Measurements from ENCODE around the gene PLXNC1.

PLXNC1 gene

GRCh38 chr12:94211021-94211420 lies 62.6 kb downstream of the PLXNC1 start:
- Histone ChIP-seq H3K9me3 (ENCODE audit: control insufficient read depth, low read length) (no peaks in the 10 kb centered on the region), H3K4me1 (ENCODE audit: control insufficient read depth, insufficient read depth, low read length) (peaks cover 17% of the 10 kb centered on the region), H3K36me3 (ENCODE audit: control insufficient read depth, insufficient read depth, low read length, severe bottlenecking) (no peaks in the 10 kb centered on the region), H3K27me3 (replicated peaks; ENCODE audit: control insufficient read depth, insufficient read depth, low read length) (no peaks in the 10 kb centered on the region), H3K9ac (ENCODE audit: low read length) (no peak overlapping the region), H3K4me3 (ENCODE audit: low read length) (no peak overlapping the region)
- DNase-seq (ENCODE audit: low read depth): no peak

- Histone ChIP-seq H3K4me3 (ENCODE audit: low read length) (no peak overlapping the region), H3K9ac (ENCODE audit: low read length) (no peak overlapping the region), H3K4me1 (ENCODE audit: control insufficient read depth, insufficient read depth, low read length) (no peaks in the 10 kb centered on the region), H3K36me3 (ENCODE audit: control insufficient read depth, insufficient read depth, low read length, severe bottlenecking) (no peaks in the 10 kb centered on the region), H3K27me3 (replicated peaks; ENCODE audit: control insufficient read depth, insufficient read depth, low read length) (no peaks in the 10 kb centered on the region), H3K9me3 (ENCODE audit: control insufficient read depth, low read length) (no peaks in the 10 kb centered on the region)
- no peak for DNase-seq (ENCODE audit: low read depth)
These were observed 69.9 kb downstream of the PLXNC1 start for GRCh38 chr12:94218233-94218632.

DNA sequence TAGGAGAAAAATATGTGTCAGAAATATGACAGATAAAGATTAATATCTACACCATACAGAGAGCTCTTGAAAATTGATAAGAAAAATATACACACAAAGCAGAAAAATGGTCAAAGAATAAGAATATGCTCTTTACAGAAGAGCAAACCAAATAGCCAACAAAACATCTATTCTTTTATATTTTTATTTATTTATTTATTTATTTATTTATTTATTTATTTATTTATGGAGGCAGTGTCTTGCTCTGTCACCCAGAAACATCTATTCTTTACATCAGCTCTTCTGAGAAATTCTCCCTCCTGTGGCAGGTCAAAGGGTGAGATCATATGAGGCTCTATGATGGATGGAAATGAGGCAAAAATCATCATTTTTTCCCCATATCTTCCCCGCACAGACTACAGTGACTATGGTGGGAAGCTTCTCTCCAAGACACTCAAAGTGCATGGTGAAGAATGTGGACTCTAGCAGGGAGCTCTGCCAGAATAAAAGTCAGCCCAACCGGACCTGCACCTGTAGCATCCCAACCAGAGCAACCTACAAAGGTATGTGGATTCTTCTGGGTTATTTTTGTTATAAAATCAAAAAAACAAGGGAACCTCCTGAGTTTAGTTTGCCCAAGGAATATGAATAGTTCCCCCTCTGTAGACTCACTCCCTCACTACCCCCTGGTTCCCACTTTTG lies 71.4 kb downstream of the PLXNC1 start:
- Histone ChIP-seq H3K36me3 (ENCODE audit: control insufficient read depth, insufficient read depth, low read length, severe bottlenecking) (no peaks in the 10 kb centered on the region), H3K4me1 (ENCODE audit: control insufficient read depth, insufficient read depth, low read length) (no peaks in the 10 kb centered on the region)

GRCh38 chr12:94220804-94221203 lies 72.4 kb downstream of the PLXNC1 start:
- H3K4me1 ChIP-seq (ENCODE audit: control insufficient read depth, insufficient read depth, low read length): no peaks in the 10 kb centered on the region
- H3K4me3 ChIP-seq (ENCODE audit: low read length): no peak overlapping the region
- H3K27me3 ChIP-seq (replicated peaks; ENCODE audit: control insufficient read depth, insufficient read depth, low read length): peaks cover under 1% of the 10 kb centered on the region
- no peaks in the 10 kb centered on the region for H3K9me3 ChIP-seq (ENCODE audit: control insufficient read depth, low read length)
- DNase-seq (ENCODE audit: low read depth): no peak
- no peak overlapping the region for H3K9ac ChIP-seq (ENCODE audit: low read length)
- H3K36me3 ChIP-seq (ENCODE audit: control insufficient read depth, insufficient read depth, low read length, severe bottlenecking): no peaks in the 10 kb centered on the region

More for the DNA sequence above, 71.4 kb downstream of the PLXNC1 start:
- no peak overlapping the region for H3K9ac ChIP-seq (ENCODE audit: low read length)
- no peaks in the 10 kb centered on the region for H3K27me3 ChIP-seq (replicated peaks; ENCODE audit: control insufficient read depth, insufficient read depth, low read length)
- DNase-seq (ENCODE audit: low read depth): no peak
- no peak overlapping the region for H3K4me3 ChIP-seq (ENCODE audit: low read length)
- H3K9me3 ChIP-seq (ENCODE audit: control insufficient read depth, low read length): no peaks in the 10 kb centered on the region

DNA sequence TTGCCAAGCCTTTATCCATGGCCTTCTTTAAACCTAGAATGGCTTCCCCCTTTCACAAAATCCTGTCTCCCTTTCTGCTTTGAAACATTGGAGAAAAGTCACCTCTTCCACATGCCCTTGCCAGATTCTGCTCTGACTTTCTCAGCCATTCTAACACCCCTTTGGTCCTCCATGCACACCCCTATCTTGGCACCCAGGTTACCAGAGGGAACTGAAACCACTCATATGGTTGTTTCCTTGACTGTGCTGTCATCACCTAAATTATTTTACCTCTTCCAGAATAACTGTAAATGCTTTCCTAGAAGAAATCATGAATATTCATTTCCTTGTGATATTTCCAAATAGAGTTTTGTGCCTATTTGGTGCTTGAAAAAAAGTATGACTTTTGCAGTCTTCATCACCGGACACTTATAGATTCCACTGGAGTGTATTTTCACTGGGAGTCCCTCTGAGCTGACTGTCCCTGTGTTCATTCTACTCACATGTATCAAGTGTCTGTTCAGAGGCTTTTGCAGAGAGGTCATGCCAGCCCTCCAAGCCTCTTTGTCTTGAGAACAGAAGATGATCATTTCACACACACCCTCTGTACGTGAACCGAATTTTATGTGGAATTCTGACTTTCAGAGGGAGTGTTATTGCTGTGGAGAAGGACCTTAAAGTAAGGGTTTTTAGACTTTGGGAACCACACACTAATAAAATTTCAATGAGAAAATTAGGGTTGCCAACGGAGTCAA lies 74.1 kb downstream of the PLXNC1 start:
- no peaks in the 10 kb centered on the region for H3K9me3 ChIP-seq (ENCODE audit: control insufficient read depth, low read length)
- no peak overlapping the region for H3K9ac ChIP-seq (ENCODE audit: low read length)
- H3K4me1 ChIP-seq (ENCODE audit: control insufficient read depth, insufficient read depth, low read length): no peaks in the 10 kb centered on the region
- no peak overlapping the region for H3K4me3 ChIP-seq (ENCODE audit: low read length)
- peaks cover 6% of the 10 kb centered on the region for H3K27me3 ChIP-seq (replicated peaks; ENCODE audit: control insufficient read depth, insufficient read depth, low read length)
- no peaks in the 10 kb centered on the region for H3K36me3 ChIP-seq (ENCODE audit: control insufficient read depth, insufficient read depth, low read length, severe bottlenecking)
- DNase-seq (ENCODE audit: low read depth): no peak

- no peak for DNase-seq (ENCODE audit: low read depth)
- Histone ChIP-seq H3K27me3 (replicated peaks; ENCODE audit: control insufficient read depth, insufficient read depth, low read length) (peaks cover 6% of the 10 kb centered on the region), H3K4me3 (ENCODE audit: low read length) (no peak overlapping the region), H3K9me3 (ENCODE audit: control insufficient read depth, low read length) (no peaks in the 10 kb centered on the region), H3K36me3 (ENCODE audit: control insufficient read depth, insufficient read depth, low read length, severe bottlenecking) (no peaks in the 10 kb centered on the region), H3K9ac (ENCODE audit: low read length) (no peak overlapping the region), H3K4me1 (ENCODE audit: control insufficient read depth, insufficient read depth, low read length) (no peaks in the 10 kb centered on the region)
These were observed 75.5 kb downstream of the PLXNC1 start for GRCh38 chr12:94223842-94224241.

DNA sequence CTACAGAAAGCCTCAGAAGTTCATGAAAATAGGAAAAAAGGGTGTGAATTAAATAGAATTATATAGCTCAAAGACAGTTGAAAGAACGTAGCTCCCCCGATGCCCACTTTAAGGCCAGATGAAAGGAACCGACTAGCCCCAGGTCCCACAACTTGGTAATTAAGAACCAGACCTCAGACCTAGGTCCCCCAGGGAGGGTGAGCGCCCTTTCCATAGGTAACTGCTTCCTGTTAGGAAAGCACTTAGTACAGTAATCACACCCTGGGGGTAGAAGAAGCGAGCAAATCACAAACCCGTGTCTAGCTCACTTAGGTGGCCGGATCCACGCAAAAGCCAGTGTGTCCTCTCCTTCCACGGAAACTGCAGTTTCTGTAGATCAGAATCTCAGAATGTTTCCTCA lies 77.1 kb downstream of the PLXNC1 start:
- no peak for DNase-seq (ENCODE audit: low read depth)
- peaks cover 6% of the 10 kb centered on the region for H3K27me3 ChIP-seq (replicated peaks; ENCODE audit: control insufficient read depth, insufficient read depth, low read length)
- H3K36me3 ChIP-seq (ENCODE audit: control insufficient read depth, insufficient read depth, low read length, severe bottlenecking): no peaks in the 10 kb centered on the region
- H3K4me3 ChIP-seq (ENCODE audit: low read length): no peak overlapping the region
- H3K4me1 ChIP-seq (ENCODE audit: control insufficient read depth, insufficient read depth, low read length): no peaks in the 10 kb centered on the region
- no peak overlapping the region for H3K9ac ChIP-seq (ENCODE audit: low read length)
- H3K9me3 ChIP-seq (ENCODE audit: control insufficient read depth, low read length): no peaks in the 10 kb centered on the region

- no peaks in the 10 kb centered on the region for H3K4me1 ChIP-seq (ENCODE audit: control insufficient read depth, insufficient read depth, low read length)
- no peak overlapping the region for H3K9ac ChIP-seq (ENCODE audit: low read length)
- DNase-seq (ENCODE audit: low read depth): no peak
- no peaks in the 10 kb centered on the region for H3K9me3 ChIP-seq (ENCODE audit: control insufficient read depth, low read length)
- H3K36me3 ChIP-seq (ENCODE audit: control insufficient read depth, insufficient read depth, low read length, severe bottlenecking): no peaks in the 10 kb centered on the region
- H3K27me3 ChIP-seq (replicated peaks; ENCODE audit: control insufficient read depth, insufficient read depth, low read length): peaks cover 6% of the 10 kb centered on the region
- no peak overlapping the region for H3K4me3 ChIP-seq (ENCODE audit: low read length)
These were observed 77.7 kb downstream of the PLXNC1 start for GRCh38 chr12:94225947-94226630.

- Histone ChIP-seq H3K27me3 (replicated peaks; ENCODE audit: control insufficient read depth, insufficient read depth, low read length) (peaks cover 6% of the 10 kb centered on the region), H3K9ac (ENCODE audit: low read length) (no peak overlapping the region), H3K36me3 (ENCODE audit: control insufficient read depth, insufficient read depth, low read length, severe bottlenecking) (no peaks in the 10 kb centered on the region), H3K9me3 (ENCODE audit: control insufficient read depth, low read length) (no peaks in the 10 kb centered on the region), H3K4me3 (ENCODE audit: low read length) (no peak overlapping the region), H3K4me1 (ENCODE audit: control insufficient read depth, insufficient read depth, low read length) (no peaks in the 10 kb centered on the region)
- no peak for DNase-seq (ENCODE audit: low read depth)
These were observed 78.7 kb downstream of the PLXNC1 start for GRCh38 chr12:94227066-94227465.

DNA sequence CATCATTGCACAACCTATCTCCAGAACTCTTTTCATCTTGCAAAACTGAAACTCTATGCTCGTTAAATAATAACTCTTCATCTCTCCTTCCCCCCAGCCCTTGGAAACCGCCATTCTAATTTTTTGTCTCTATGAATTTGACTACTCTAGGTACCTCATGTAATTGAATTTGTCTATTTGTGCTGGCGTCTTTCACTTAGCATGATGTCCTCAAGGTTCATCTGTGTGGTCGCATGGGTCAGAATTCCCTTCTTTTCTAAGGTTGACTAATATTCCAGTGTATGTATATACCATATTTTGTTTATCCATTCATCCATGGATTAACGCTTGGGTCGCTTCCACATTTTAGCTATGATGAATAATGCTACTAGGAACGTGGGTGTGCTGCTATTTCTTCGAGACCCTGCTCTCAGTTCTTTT lies 80.1 kb downstream of the PLXNC1 start:
- H3K27me3 ChIP-seq (replicated peaks; ENCODE audit: control insufficient read depth, insufficient read depth, low read length): peaks cover 6% of the 10 kb centered on the region
- H3K9me3 ChIP-seq (ENCODE audit: control insufficient read depth, low read length): no peaks in the 10 kb centered on the region
- no peak overlapping the region for H3K4me3 ChIP-seq (ENCODE audit: low read length)
- H3K4me1 ChIP-seq (ENCODE audit: control insufficient read depth, insufficient read depth, low read length): no peaks in the 10 kb centered on the region
- H3K36me3 ChIP-seq (ENCODE audit: control insufficient read depth, insufficient read depth, low read length, severe bottlenecking): no peaks in the 10 kb centered on the region
- no peak for DNase-seq (ENCODE audit: low read depth)
- H3K9ac ChIP-seq (ENCODE audit: low read length): no peak overlapping the region

DNA sequence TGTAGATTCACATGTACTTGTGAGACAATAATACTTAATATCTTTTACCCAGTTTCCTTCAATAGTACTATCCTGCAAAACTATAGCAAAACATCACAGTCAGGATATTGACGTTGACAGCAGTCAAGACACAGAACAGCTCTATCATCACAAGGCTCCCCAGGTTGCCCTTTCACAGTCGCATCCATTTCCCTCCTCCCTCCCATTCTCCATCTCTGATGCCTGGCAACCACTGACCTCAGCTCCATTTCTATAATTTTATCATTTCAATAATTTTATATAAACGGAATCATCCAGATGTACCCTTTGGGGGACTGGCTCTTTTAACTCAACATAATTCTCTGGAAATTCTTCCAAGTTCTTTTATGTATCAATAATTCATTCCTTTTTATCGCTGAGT lies 81.5 kb downstream of the PLXNC1 start:
- H3K36me3 ChIP-seq (ENCODE audit: control insufficient read depth, insufficient read depth, low read length, severe bottlenecking): no peaks in the 10 kb centered on the region
- no peak for DNase-seq (ENCODE audit: low read depth)
- no peak overlapping the region for H3K9ac ChIP-seq (ENCODE audit: low read length)
- peaks cover 8% of the 10 kb centered on the region for H3K27me3 ChIP-seq (replicated peaks; ENCODE audit: control insufficient read depth, insufficient read depth, low read length)
- no peak overlapping the region for H3K4me3 ChIP-seq (ENCODE audit: low read length)
- no peaks in the 10 kb centered on the region for H3K4me1 ChIP-seq (ENCODE audit: control insufficient read depth, insufficient read depth, low read length)
- H3K9me3 ChIP-seq (ENCODE audit: control insufficient read depth, low read length): no peaks in the 10 kb centered on the region

All from adipocyte (in vitro differentiated cells).